Astrocyte (in vitro differentiated cells and primary cell): ENCODE measurements around the gene SOCS6. TPM values are rescaled to one million over a fixed set of nuclear protein-coding genes. Genes with fewer than 3 reads are reported as not detected.

Experiments used
- DNase-seq: peaks from one replicate; pipeline ENCODE4 v3.0.0-alpha.2; 2010; ENCODE audit warnings: low read depth
- FAIRE-seq: peaks from 2 replicates; lab custom pipeline; 2011; peaks lifted over from hg19 to GRCh38; lab: Jason Lieb, UNC
- H2AFZ ChIP-seq: 2 replicates; pipeline ENCODE4 v1.6.0; 2012; ENCODE audit warnings: low read depth, low read length, inconsistent platforms
- H3K27ac ChIP-seq: 2 replicates; pipeline ENCODE4 v1.5.1; 2011; ENCODE audit warnings: low read depth, low read length, inconsistent platforms
- H3K27me3 ChIP-seq: 2 replicates; pipeline ENCODE4 v1.6.0; 2011; ENCODE audit warnings: low read length, inconsistent platforms; ENCODE audit not compliant: insufficient read depth
- H3K36me3 ChIP-seq: 2 replicates; pipeline ENCODE4 v1.5.1; 2011; ENCODE audit warnings: low read length, inconsistent platforms; ENCODE audit not compliant: insufficient read depth
- H3K4me1 ChIP-seq: 2 replicates; pipeline ENCODE4 v1.5.1; 2011; ENCODE audit warnings: low read length, inconsistent platforms; ENCODE audit not compliant: insufficient read depth
- H3K4me2 ChIP-seq: 2 replicates; pipeline ENCODE4 v1.6.0; 2012; ENCODE audit warnings: low read length, inconsistent platforms
- H3K4me3 ChIP-seq: 2 replicates; pipeline ENCODE4 v1.5.1; 2011; ENCODE audit warnings: low read depth, mild to moderate bottlenecking, low read length, inconsistent platforms; ENCODE audit not compliant: insufficient read depth
- H3K79me2 ChIP-seq: 2 replicates; pipeline ENCODE4 v1.6.0; 2012; ENCODE audit warnings: mild to moderate bottlenecking, low read length, inconsistent platforms; ENCODE audit not compliant: insufficient read depth
- H3K9ac ChIP-seq: 2 replicates; pipeline ENCODE4 v1.6.0; 2012; ENCODE audit warnings: mild to moderate bottlenecking, low read length, inconsistent platforms
- H3K9me3 ChIP-seq: 2 replicates; pipeline ENCODE4 v1.5.1; 2012; ENCODE audit warnings: low read depth, mild to moderate bottlenecking, low read length, inconsistent platforms; ENCODE audit not compliant: insufficient read depth
- H4K20me1 ChIP-seq: 2 replicates; pipeline ENCODE4 v1.6.0; 2012; ENCODE audit warnings: low read length, inconsistent platforms; ENCODE audit not compliant: insufficient read depth
- H3K27ac Mint-ChIP-seq: one replicate; pipeline ENCODE4 v1.8.0; 2021; ENCODE audit warnings: mild to moderate bottlenecking, mixed read lengths; ENCODE audit not compliant: unreplicated experiment
- H3K27me3 Mint-ChIP-seq: one replicate; pipeline ENCODE4 v1.8.0; 2021; ENCODE audit warnings: low read depth, mixed read lengths; ENCODE audit not compliant: unreplicated experiment
- H3K36me3 Mint-ChIP-seq: one replicate; pipeline ENCODE4 v1.8.0; 2021; ENCODE audit warnings: low read depth, mixed read lengths; ENCODE audit not compliant: unreplicated experiment
- H3K4me1 Mint-ChIP-seq: one replicate; pipeline ENCODE4 v1.8.0; 2021; ENCODE audit warnings: low read depth, mixed read lengths; ENCODE audit not compliant: unreplicated experiment
- H3K4me3 Mint-ChIP-seq: one replicate; pipeline ENCODE4 v1.8.0; 2021; ENCODE audit warnings: mild to moderate bottlenecking, moderate library complexity, mixed read lengths; ENCODE audit not compliant: unreplicated experiment
- H3K9me3 Mint-ChIP-seq: one replicate; pipeline ENCODE4 v1.8.0; 2021; ENCODE audit warnings: mild to moderate bottlenecking, mixed read lengths; ENCODE audit not compliant: unreplicated experiment
- EZH2 ChIP-seq: IDR thresholded peaks from 2 replicates; pipeline ENCODE4 v1.6.1; 2012; ENCODE audit warnings: mild to moderate bottlenecking, low read length, inconsistent platforms; ENCODE audit not compliant: insufficient read depth
- total RNA-seq: library from RNA; stranded (reverse); gene quantifications from 2 replicates; pipeline ENCODE4 v1.2.1, GENCODE V29; 2021
- TF ChIP-seq, protein P1 (sequence below): IDR thresholded peaks from 2 replicates; pipeline ENCODE4 v1.5.1; 2011; ENCODE audit warnings: low read depth, mild to moderate bottlenecking, inconsistent platforms, low read length, moderate library complexity; ENCODE audit not compliant: insufficient read depth

The SOCS6 gene
- total RNA-seq, 1 donor from 2014 or later, result 24.1 TPM

DNA sequence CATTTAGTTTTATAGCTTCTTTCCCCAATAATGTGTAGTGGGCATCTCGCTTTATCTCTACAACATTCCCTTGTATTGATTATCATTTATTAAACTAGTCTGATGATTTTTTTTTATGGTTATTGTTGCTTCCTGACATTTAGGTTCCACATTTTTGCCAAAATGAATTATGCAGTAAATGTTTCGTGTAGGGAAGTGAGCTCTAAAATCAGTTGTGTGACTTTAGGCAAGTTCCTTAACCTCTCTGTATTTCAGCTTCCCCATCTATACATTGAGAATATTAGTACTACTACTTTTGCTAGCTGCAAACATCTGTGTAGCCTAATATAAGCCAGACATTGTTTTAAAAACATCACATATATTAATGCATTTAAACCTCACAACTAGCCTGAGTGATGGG, 22.9 kb downstream of the SOCS6 start:
- FAIRE-seq, result no peak
- Mint-ChIP-seq H3K27ac (no peak overlapping the region), H3K36me3 (no peaks in the 10 kb centered on the region), H3K4me1 (peaks cover 11% of the 10 kb centered on the region), H3K27me3 (no peaks in the 10 kb centered on the region), H3K4me3 (no peak overlapping the region), H3K9me3 (no peaks in the 10 kb centered on the region)
- H3K9ac ChIP-seq, result no peak overlapping the region
- peaks cover 92% of the 10 kb centered on the region for H4K20me1 ChIP-seq
- H3K27me3 ChIP-seq, result no peaks in the 10 kb centered on the region
- no peaks in the 10 kb centered on the region for H3K36me3 ChIP-seq
- DNase-seq, result no peak
- peaks cover 100% of the 10 kb centered on the region for H3K79me2 ChIP-seq
- H3K9me3 ChIP-seq, result no peaks in the 10 kb centered on the region
- H3K4me1 ChIP-seq, result no peaks in the 10 kb centered on the region
- no peak overlapping the region for H3K4me3 ChIP-seq
- TF ChIP-seq, protein P1, sequence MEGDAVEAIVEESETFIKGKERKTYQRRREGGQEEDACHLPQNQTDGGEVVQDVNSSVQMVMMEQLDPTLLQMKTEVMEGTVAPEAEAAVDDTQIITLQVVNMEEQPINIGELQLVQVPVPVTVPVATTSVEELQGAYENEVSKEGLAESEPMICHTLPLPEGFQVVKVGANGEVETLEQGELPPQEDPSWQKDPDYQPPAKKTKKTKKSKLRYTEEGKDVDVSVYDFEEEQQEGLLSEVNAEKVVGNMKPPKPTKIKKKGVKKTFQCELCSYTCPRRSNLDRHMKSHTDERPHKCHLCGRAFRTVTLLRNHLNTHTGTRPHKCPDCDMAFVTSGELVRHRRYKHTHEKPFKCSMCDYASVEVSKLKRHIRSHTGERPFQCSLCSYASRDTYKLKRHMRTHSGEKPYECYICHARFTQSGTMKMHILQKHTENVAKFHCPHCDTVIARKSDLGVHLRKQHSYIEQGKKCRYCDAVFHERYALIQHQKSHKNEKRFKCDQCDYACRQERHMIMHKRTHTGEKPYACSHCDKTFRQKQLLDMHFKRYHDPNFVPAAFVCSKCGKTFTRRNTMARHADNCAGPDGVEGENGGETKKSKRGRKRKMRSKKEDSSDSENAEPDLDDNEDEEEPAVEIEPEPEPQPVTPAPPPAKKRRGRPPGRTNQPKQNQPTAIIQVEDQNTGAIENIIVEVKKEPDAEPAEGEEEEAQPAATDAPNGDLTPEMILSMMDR, result no peak
- TF ChIP-seq EZH2, result no peak
- H2AFZ ChIP-seq, result no peak overlapping the region
- no peak overlapping the region for H3K27ac ChIP-seq
- no peak overlapping the region for H3K4me2 ChIP-seq

DNA sequence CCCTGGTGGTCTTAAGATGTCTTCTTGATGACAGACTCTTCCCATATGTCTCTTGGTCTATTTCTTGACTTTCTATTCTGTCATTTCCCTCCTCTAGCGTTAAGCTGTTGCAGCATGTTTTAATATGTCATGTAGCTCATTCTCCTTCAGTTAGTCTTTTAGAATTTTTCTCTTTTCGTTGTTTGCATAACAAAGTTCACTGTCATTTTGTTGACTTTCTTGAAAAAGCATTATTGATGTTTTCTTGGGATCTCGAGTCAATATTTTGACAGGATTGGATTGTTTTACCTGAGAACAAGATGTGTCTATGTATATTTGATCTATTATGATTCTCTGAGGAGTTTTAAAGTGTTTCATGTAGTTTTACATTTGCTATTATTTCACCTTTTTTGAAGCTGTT, 24.8 kb downstream of the SOCS6 start:
- Histone ChIP-seq H3K79me2 (peaks cover 100% of the 10 kb centered on the region), H4K20me1 (peaks cover 83% of the 10 kb centered on the region)

More for the DNA sequence above, 24.8 kb downstream of the SOCS6 start:
- H3K4me3 Mint-ChIP-seq, result no peak overlapping the region
- no peak overlapping the region for H3K27ac ChIP-seq
- peaks cover 11% of the 10 kb centered on the region for H3K4me1 Mint-ChIP-seq
- H2AFZ ChIP-seq, result no peak overlapping the region
- H3K4me2 ChIP-seq, result no peak overlapping the region
- no peaks in the 10 kb centered on the region for H3K4me1 ChIP-seq
- no peaks in the 10 kb centered on the region for H3K27me3 ChIP-seq
- no peaks in the 10 kb centered on the region for H3K36me3 ChIP-seq
- no peaks in the 10 kb centered on the region for H3K9me3 ChIP-seq
- no peak overlapping the region for H3K4me3 ChIP-seq
- no peak overlapping the region for H3K27ac Mint-ChIP-seq
- FAIRE-seq, result no peak
- TF ChIP-seq, protein P1, result no peak
- TF ChIP-seq EZH2, result no peak
- H3K9ac ChIP-seq, result no peak overlapping the region
- H3K36me3 Mint-ChIP-seq, result no peaks in the 10 kb centered on the region
- H3K9me3 Mint-ChIP-seq, result no peaks in the 10 kb centered on the region
- no peak for DNase-seq
- no peaks in the 10 kb centered on the region for H3K27me3 Mint-ChIP-seq
